H1 (cell line): ENCODE data around the gene APAF1. TPM values are rescaled to one million over a fixed set of nuclear protein-coding genes. Genes with fewer than 3 reads are reported as not detected.

ENCODE experiments used
- CBX8 ChIP-seq: fragments of 300-800, 300-1000 bp; sonication (generic); IDR thresholded peaks from 2 replicates; pipeline ENCODE4 v1.7.1; 2016; ENCODE audit warnings: low read depth, low read length, borderline replicate concordance
- CHD1 ChIP-seq: IDR thresholded peaks from 2 replicates; pipeline ENCODE4 v1.6.1; 2012; ENCODE audit warnings: low read depth, low read length, improper control_type of control experiment
- GTF2F1 ChIP-seq: IDR thresholded peaks from 2 replicates; pipeline ENCODE4 v1.6.1; 2012; ENCODE audit warnings: low read depth, low read length, improper control_type of control experiment, borderline replicate concordance
- MAX ChIP-seq: IDR thresholded peaks from 2 replicates; pipeline ENCODE4 v1.6.1; 2012; ENCODE audit warnings: inconsistent platforms
- RAD21 ChIP-seq, 2 experiments: IDR thresholded peaks in 1 of 2; conservative IDR thresholded peaks in 1 of 2; 2 replicates each; pipeline ENCODE4 v1.6.1; 2011; ENCODE audit warnings: low read depth in 2 of 2, low read length in 2 of 2, improper control_type of control experiment in 1 of 2, inconsistent platforms in 1 of 2, mild to moderate bottlenecking in 1 of 2, moderate library complexity in 1 of 2
- SP1 ChIP-seq: IDR thresholded peaks from 2 replicates; pipeline ENCODE4 v1.6.1; 2011; ENCODE audit warnings: low read depth, low read length
- TAF7 ChIP-seq: optimal IDR thresholded peaks from 2 replicates; pipeline ENCODE3; 2011; ENCODE audit warnings: low read depth, mild to moderate bottlenecking, inconsistent platforms, low read length, moderate library complexity, borderline replicate concordance
- polyA plus RNA-seq, 7 experiments: library from polyadenylated mRNA; depleted of rRNA in 3 of 7; stranded (reverse) in 5 of 7; unstranded in 2 of 7; fragments of >200 nt in 5 of 7; fragments of 200-250 nt in 2 of 7; gene quantifications; 1 replicate in 5 of 7; 2 replicates in 1 of 7; 4 replicates in 1 of 7; pipeline versions ENCODE4 v1.2.1 to v1.2.3, GENCODE V29; 2011 to 2013; ENCODE audit warnings: missing spikeins in 2 of 7, mixed read lengths in 2 of 7
- total RNA-seq: library from RNA; stranded (reverse); fragmentation: NEBNext Ultra II Directional; extraction: Animal tissue kit (Norgen Biotek cat#: 25700); gene quantifications from 2 replicates; pipeline ENCODE4 v1.2.1, GENCODE V29; 2021
- TF ChIP-seq, protein P1 (sequence below): IDR thresholded peaks from 2 replicates; pipeline ENCODE4 v1.6.1; 2012; ENCODE audit warnings: low read length, inconsistent platforms

APAF1 gene
- total and polyA plus RNA-seq, 2 of the 8 experiments (the other 6 are each of a cell fraction or from before 2014, with no cell fraction given) = 4.7 to 22.6 TPM

- TF ChIP-seq TAF7 (no peak), MAX (no peak), GTF2F1 (no peak), SP1 (no peak), CBX8 (no peak), CHD1 (no peak), RAD21 (IDR thresholded peaks at IDR 0.05 in 1 of 2, conservative IDR thresholded peaks at IDR 0.05 in 1 of 2; ENCODE audit: low read depth in 2 of 2, low read length in 2 of 2) (no peak)
- TF ChIP-seq, protein P1, sequence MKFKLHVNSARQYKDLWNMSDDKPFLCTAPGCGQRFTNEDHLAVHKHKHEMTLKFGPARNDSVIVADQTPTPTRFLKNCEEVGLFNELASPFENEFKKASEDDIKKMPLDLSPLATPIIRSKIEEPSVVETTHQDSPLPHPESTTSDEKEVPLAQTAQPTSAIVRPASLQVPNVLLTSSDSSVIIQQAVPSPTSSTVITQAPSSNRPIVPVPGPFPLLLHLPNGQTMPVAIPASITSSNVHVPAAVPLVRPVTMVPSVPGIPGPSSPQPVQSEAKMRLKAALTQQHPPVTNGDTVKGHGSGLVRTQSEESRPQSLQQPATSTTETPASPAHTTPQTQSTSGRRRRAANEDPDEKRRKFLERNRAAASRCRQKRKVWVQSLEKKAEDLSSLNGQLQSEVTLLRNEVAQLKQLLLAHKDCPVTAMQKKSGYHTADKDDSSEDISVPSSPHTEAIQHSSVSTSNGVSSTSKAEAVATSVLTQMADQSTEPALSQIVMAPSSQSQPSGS = no peak
These were observed 82.1 kb downstream of the APAF1 start (continued) for GRCh38 chr12:98727196-98727595.
